K562 (cell line): ENCODE data around the gene GTF2A2. TPM values are rescaled to one million over a fixed set of nuclear protein-coding genes. Genes with fewer than 3 reads are reported as not detected.
A peak's percentile ranks its signal among the peaks of the same experiment; 100 is the strongest.

Experiments
- BRF1 ChIP-seq: IDR thresholded peaks from 3 replicates; pipeline ENCODE4 v1.6.1; 2011; ENCODE audit warnings: borderline replicate concordance, mild to moderate bottlenecking; ENCODE audit not compliant: insufficient read length; ENCODE audit errors: extremely low read depth
- HDGF ChIP-seq: fragments of 450-650 bp; IDR thresholded peaks from 2 replicates; pipeline ENCODE4 v1.6.1; 2016
- MGA ChIP-seq: fragments of 450-650 bp; IDR thresholded peaks from 2 replicates; pipeline ENCODE4 v1.6.1; 2016; ENCODE audit warnings: mild to moderate bottlenecking, moderate library complexity
- MYBL2 ChIP-seq, 2 experiments: fragments of 450-650 bp in 1 of 2; sonication (generic) in 1 of 2; formaldehyde crosslinking in 1 of 2; IDR thresholded peaks; 2 replicates each; pipeline versions ENCODE4 v1.6.1 to v1.8.1; 2017 to 2022; ENCODE audit warnings: borderline replicate concordance in 1 of 2, inconsistent platforms in 1 of 2, low read depth in 1 of 2, mild to moderate bottlenecking in 1 of 2, missing genetic modification reagents in 1 of 2, moderate library complexity in 1 of 2
- RBFOX2 ChIP-seq: fragments of 200-400 bp; formaldehyde crosslinking; IDR thresholded peaks from 2 replicates; pipeline ENCODE4 v1.6.1; 2017; ENCODE audit warnings: low read depth, mild to moderate bottlenecking, low read length, moderate library complexity
- SMARCC2 ChIP-seq: fragments of 450-650 bp; IDR thresholded peaks from 2 replicates; pipeline ENCODE4 v1.6.1; 2017; ENCODE audit warnings: antibody characterized with exemption, moderate library complexity, mild to moderate bottlenecking, low read depth
- SNIP1 ChIP-seq: fragments of 450-650 bp; IDR thresholded peaks from 2 replicates; pipeline ENCODE4 v1.7.1; 2017; ENCODE audit warnings: low read depth, mild to moderate bottlenecking
- ZBTB33 ChIP-seq: sonication (generic); formaldehyde crosslinking; IDR thresholded peaks from 2 replicates; pipeline ENCODE4 v1.8.1; 2023; ENCODE audit warnings: mild to moderate bottlenecking, missing genetic modification reagents
- ZNF609 ChIP-seq: sonication (generic); formaldehyde crosslinking; IDR thresholded peaks from 2 replicates; pipeline ENCODE4 v1.8.1; 2023; ENCODE audit warnings: missing genetic modification reagents, mild to moderate bottlenecking, borderline replicate concordance
- polyA plus RNA-seq, 8 experiments: library from polyadenylated mRNA; depleted of rRNA in 4 of 8; stranded (reverse) in 5 of 8; unstranded in 3 of 8; fragments of >200 nt; fragmentation: Nextera tagmentation in 2 of 8; fragmentation: Illumina TruSeq in 1 of 8; extraction: Ambion mirVana in 2 of 8; extraction: Trizol in 1 of 8; gene quantifications; 2 replicates each; pipeline versions ENCODE4 v1.2.1 to v1.2.3, GENCODE V29; 2011 to 2014; ENCODE audit warnings: inconsistent platforms in 1 of 8, missing spikeins in 1 of 8
- total RNA-seq, 7 experiments: library from RNA; depleted of rRNA in 6 of 7; stranded (reverse); fragments of >200 nt in 6 of 7; fragmentation: Illumina TruSeq in 2 of 7; extraction: Trizol in 2 of 7; gene quantifications; 2 replicates each; pipeline versions ENCODE4 v1.2.1 to v1.2.3, GENCODE V29; 2011 to 2021; ENCODE audit warnings: low replicate concordance in 1 of 7

The GTF2A2 gene
- total and polyA plus RNA-seq, 9 of the 15 experiments (the other 6 are each of a cell fraction or from before 2014, with no cell fraction given), result 128 to 656 (median 172) TPM

- peak; percentile 94 for TF ChIP-seq MGA
- TF ChIP-seq SNIP1, result no peak
- no peak for TF ChIP-seq SMARCC2
- no peak for TF ChIP-seq HDGF
- TF ChIP-seq ZNF609, result no peak
- TF ChIP-seq RBFOX2, result no peak
- peak; percentile 76 for TF ChIP-seq MYBL2 (IDR thresholded peaks at IDR 0.05; ENCODE audit: low read depth)
- TF ChIP-seq MYBL2 (CRISPR knock-in tag; IDR thresholded peaks at IDR 0.05; ENCODE audit: borderline replicate concordance), result no peak
- TF ChIP-seq BRF1, result no peak
- 0 out of 2 replicates have a peak, but pooled peaks have one; percentile 34 for TF ChIP-seq ZBTB33
Measured at GRCh38 chr15:59696332-59696731, 39.0 kb upstream of the GTF2A2 start (continued).
